ENCODE results near the gene ALK. TPM values are rescaled to one million over a fixed set of nuclear protein-coding genes. Genes with fewer than 3 reads are reported as not detected.

ALK gene
- total and polyA plus RNA-seq, 2 donors (not counting 1 experiment from before 2014, with no cell fraction given): not detected

- Mint-ChIP-seq H3K4me3 (no peak overlapping the region), H3K27me3 (peaks cover 25% of the 10 kb centered on the region), H3K27ac (no peak overlapping the region), H3K9me3 (ENCODE audit: insufficient read depth) (peaks cover 4% of the 10 kb centered on the region), H3K4me1 (no peaks in the 10 kb centered on the region)
- H2AFZ ChIP-seq (ENCODE audit: insufficient read depth, low read depth, low read length, poor library complexity, severe bottlenecking): no peak overlapping the region
- WGBS (ENCODE audit: insufficient coverage): 100% methylated on average over 1 of the region's 4 CpGs
- H3K9me3 ChIP-seq (ENCODE audit: control extremely low read depth in 1 of 3, control insufficient read depth in 2 of 3, insufficient read depth in 1 of 3, low read length in 2 of 3): no peaks in the 10 kb centered on the region
- no peak overlapping the region for H3K4me3 ChIP-seq (ENCODE audit: control extremely low read depth in 1 of 5, extremely low read depth in 1 of 5, insufficient read depth in 1 of 5, low read depth in 2 of 5, low read length in 4 of 5)
- ATAC-seq (ENCODE audit: low read depth) (no peak), DNase-seq (no peak)
- no peaks in the 10 kb centered on the region for H3K4me1 ChIP-seq (ENCODE audit: control insufficient read depth in 2 of 2, insufficient read depth in 2 of 2, low read length in 2 of 2)
- peaks cover 0 to 2% (median 0%) of the 10 kb centered on the region in 4 experiments for H3K27me3 ChIP-seq (replicated peaks in 1 of 4; ENCODE audit: control extremely low read depth in 1 of 4, control insufficient read depth in 3 of 4, insufficient read depth in 4 of 4, low read length in 3 of 4)
- no peaks in the 10 kb centered on the region for H3K36me3 ChIP-seq (replicated peaks in 1 of 2; ENCODE audit: control extremely low read depth in 1 of 2, control insufficient read depth in 1 of 2, extremely low read depth in 1 of 2, insufficient read depth in 2 of 2, low read length in 1 of 2)
- H3K27ac ChIP-seq (ENCODE audit: low read length in 2 of 2): no peak overlapping the region
- intact Hi-C loops (cut with micrococcal nuclease): no loop called here
- no peaks in the 10 kb centered on the region for H4K20me1 ChIP-seq (ENCODE audit: control insufficient read depth, insufficient read depth, low read length, poor library complexity, severe bottlenecking)
- ChIA-PET CTCF (no interaction called here), POLR2A (no interaction called here)
- no peak overlapping the region for H3K4me2 ChIP-seq (replicated peaks; ENCODE audit: low read depth, low read length, poor library complexity, severe bottlenecking)
- H3K79me2 ChIP-seq (ENCODE audit: control insufficient read depth, insufficient read depth, low read length): no peaks in the 10 kb centered on the region
- no peak overlapping the region for H3K9ac ChIP-seq (ENCODE audit: low read length)
- TF ChIP-seq CTCF (IDR thresholded peaks at IDR 0.05) (no peak), EZH2 (IDR thresholded peaks at IDR 0.05; ENCODE audit: borderline replicate concordance, insufficient read depth, low read depth, low read length, poor library complexity, severe bottlenecking) (no peak)
Observed at GRCh38 chr2:29807082-29807481, 114.3 kb downstream of the ALK start.

GRCh38 chr2:29806461-29806860 lies 114.9 kb downstream of the ALK start:
- TF ChIP-seq EZH2 (IDR thresholded peaks at IDR 0.05; ENCODE audit: borderline replicate concordance, insufficient read depth, low read depth, low read length, poor library complexity, severe bottlenecking) (no peak), CTCF (IDR thresholded peaks at IDR 0.05) (no peak)
- H3K36me3 ChIP-seq (replicated peaks in 1 of 2; ENCODE audit: control extremely low read depth in 1 of 2, control insufficient read depth in 1 of 2, extremely low read depth in 1 of 2, insufficient read depth in 2 of 2, low read length in 1 of 2): no peaks in the 10 kb centered on the region
- no peaks in the 10 kb centered on the region for H3K79me2 ChIP-seq (ENCODE audit: control insufficient read depth, insufficient read depth, low read length)
- intact Hi-C loops (cut with micrococcal nuclease): no loop called here
- no peak overlapping the region for H3K4me3 ChIP-seq (ENCODE audit: control extremely low read depth in 1 of 5, extremely low read depth in 1 of 5, insufficient read depth in 1 of 5, low read depth in 2 of 5, low read length in 4 of 5)
- ChIA-PET CTCF (no interaction called here), POLR2A (no interaction called here)
- peaks cover 0 to 2% (median 0%) of the 10 kb centered on the region in 4 experiments for H3K27me3 ChIP-seq (replicated peaks in 1 of 4; ENCODE audit: control extremely low read depth in 1 of 4, control insufficient read depth in 3 of 4, insufficient read depth in 4 of 4, low read length in 3 of 4)
- H3K27ac ChIP-seq (ENCODE audit: low read length in 2 of 2): no peak overlapping the region
- Mint-ChIP-seq H3K9me3 (ENCODE audit: insufficient read depth) (peaks cover 4% of the 10 kb centered on the region), H3K27me3 (peaks cover 25% of the 10 kb centered on the region), H3K27ac (no peak overlapping the region), H3K4me3 (no peak overlapping the region), H3K4me1 (no peaks in the 10 kb centered on the region)
- no peaks in the 10 kb centered on the region for H4K20me1 ChIP-seq (ENCODE audit: control insufficient read depth, insufficient read depth, low read length, poor library complexity, severe bottlenecking)
- 73% methylated on average over 3 of the region's 5 CpGs for WGBS (ENCODE audit: insufficient coverage)
- DNase-seq (no peak), ATAC-seq (ENCODE audit: low read depth) (no peak)
- H3K9ac ChIP-seq (ENCODE audit: low read length): no peak overlapping the region
- H3K4me1 ChIP-seq (ENCODE audit: control insufficient read depth in 2 of 2, insufficient read depth in 2 of 2, low read length in 2 of 2): no peaks in the 10 kb centered on the region
- H3K9me3 ChIP-seq (ENCODE audit: control extremely low read depth in 1 of 3, control insufficient read depth in 2 of 3, insufficient read depth in 1 of 3, low read length in 2 of 3): no peaks in the 10 kb centered on the region
- no peak overlapping the region for H2AFZ ChIP-seq (ENCODE audit: insufficient read depth, low read depth, low read length, poor library complexity, severe bottlenecking)
- H3K4me2 ChIP-seq (replicated peaks; ENCODE audit: low read depth, low read length, poor library complexity, severe bottlenecking): no peak overlapping the region
